ENCODE measurements around the gene TBK1. TPM values are rescaled to one million over a fixed set of nuclear protein-coding genes. Genes with fewer than 3 reads are reported as not detected.
"Not testable (repeated sequence)": the region's sequence is repeated elsewhere in the genome, so short reads cannot be mapped to it uniquely, and the experiment has no call there.

Gene TBK1
- polyA plus RNA-seq, 4 donors, result 12.3 to 27.1 (median 22.9) TPM

GRCh38 chr12:64521833-64522232, 69.9 kb downstream of the TBK1 start:
- FAIRE-seq, result no peak
- no peaks in the 10 kb centered on the region for H3K36me3 ChIP-seq (ENCODE audit: control insufficient read depth in 3 of 3, insufficient read depth in 2 of 3, low read depth in 1 of 3, low read length in 3 of 3)
- no peak for DNase-seq
- H3K4me3 ChIP-seq (ENCODE audit: low read depth in 1 of 3, low read length in 3 of 3), result no peak overlapping the region
- no peaks in the 10 kb centered on the region for H3K27me3 ChIP-seq (ENCODE audit: control insufficient read depth in 3 of 3, insufficient read depth in 3 of 3, low read length in 3 of 3)
- H3K9me3 ChIP-seq (ENCODE audit: control insufficient read depth in 2 of 2, insufficient read depth in 1 of 2, low read depth in 1 of 2, low read length in 1 of 2), result no peaks in the 10 kb centered on the region
- H3K27ac ChIP-seq (ENCODE audit: low read depth in 1 of 3, low read length in 2 of 3), result no peak overlapping the region
- no peaks in the 10 kb centered on the region for H3K4me1 ChIP-seq (ENCODE audit: control insufficient read depth in 3 of 3, insufficient read depth in 2 of 3, low read depth in 1 of 3, low read length in 2 of 3)
- 83 to 97% (median 85%) methylated on average over 3 of the region's 3 CpGs for WGBS, 3 donors

- Histone ChIP-seq H3K9me3 (ENCODE audit: control insufficient read depth in 2 of 2, insufficient read depth in 1 of 2, low read depth in 1 of 2, low read length in 1 of 2) (no peaks in the 10 kb centered on the region), H3K36me3 (ENCODE audit: control insufficient read depth in 3 of 3, insufficient read depth in 2 of 3, low read depth in 1 of 3, low read length in 3 of 3) (no peaks in the 10 kb centered on the region), H3K4me1 (ENCODE audit: control insufficient read depth in 3 of 3, insufficient read depth in 2 of 3, low read depth in 1 of 3, low read length in 2 of 3) (no peaks in the 10 kb centered on the region), H3K27ac (ENCODE audit: low read depth in 1 of 3, low read length in 2 of 3) (no peak overlapping the region), H3K4me3 (ENCODE audit: low read depth in 1 of 3, low read length in 3 of 3) (no peak overlapping the region), H3K27me3 (ENCODE audit: control insufficient read depth in 3 of 3, insufficient read depth in 3 of 3, low read length in 3 of 3) (no peaks in the 10 kb centered on the region)
- no peak for FAIRE-seq
- no peak for DNase-seq
- WGBS, 3 donors, result 34 to 44% (median 41%) methylated on average over 5 of the region's 5 CpGs
Measured at GRCh38 chr12:64522316-64522715, 70.4 kb downstream of the TBK1 start.

- Histone ChIP-seq H3K4me3 (ENCODE audit: low read depth in 1 of 3, low read length in 3 of 3) (no peak overlapping the region), H3K36me3 (ENCODE audit: control insufficient read depth in 3 of 3, insufficient read depth in 2 of 3, low read depth in 1 of 3, low read length in 3 of 3) (no peaks in the 10 kb centered on the region), H3K4me1 (ENCODE audit: control insufficient read depth in 3 of 3, insufficient read depth in 2 of 3, low read depth in 1 of 3, low read length in 2 of 3) (no peaks in the 10 kb centered on the region), H3K9me3 (ENCODE audit: control insufficient read depth in 2 of 2, insufficient read depth in 1 of 2, low read depth in 1 of 2, low read length in 1 of 2) (no peaks in the 10 kb centered on the region), H3K27me3 (ENCODE audit: control insufficient read depth in 3 of 3, insufficient read depth in 3 of 3, low read length in 3 of 3) (no peaks in the 10 kb centered on the region), H3K27ac (ENCODE audit: low read depth in 1 of 3, low read length in 2 of 3) (no peak overlapping the region)
- 69 to 85% (median 81%) methylated on average over 4 of the region's 4 CpGs for WGBS, 3 donors
- DNase-seq, result no peak
- FAIRE-seq, result no peak
Measured at GRCh38 chr12:64522807-64523206, 70.9 kb downstream of the TBK1 start.

- H3K27me3 ChIP-seq (ENCODE audit: control insufficient read depth in 3 of 3, insufficient read depth in 3 of 3, low read length in 3 of 3); FAIRE-seq; H3K27ac ChIP-seq (ENCODE audit: low read depth in 1 of 3, low read length in 2 of 3); H3K36me3 ChIP-seq (ENCODE audit: control insufficient read depth in 3 of 3, insufficient read depth in 2 of 3, low read depth in 1 of 3, low read length in 3 of 3); DNase-seq; H3K4me1 ChIP-seq (ENCODE audit: control insufficient read depth in 3 of 3, insufficient read depth in 2 of 3, low read depth in 1 of 3, low read length in 2 of 3); H3K9me3 ChIP-seq (ENCODE audit: control insufficient read depth in 2 of 2, insufficient read depth in 1 of 2, low read depth in 1 of 2, low read length in 1 of 2); H3K4me3 ChIP-seq (ENCODE audit: low read depth in 1 of 3, low read length in 3 of 3): not testable (repeated sequence)
- 91 to 94% (median 91%) methylated on average over 10 to 11 of the region's 11 CpGs for WGBS, 3 donors
Measured at GRCh38 chr12:64523565-64524444, 71.9 kb downstream of the TBK1 start.

GRCh38 chr12:64525461-64526160, 73.7 kb downstream of the TBK1 start:
- WGBS, 3 donors, result 87 to 90% (median 88%) methylated on average over 11 of the region's 11 CpGs
- no peak for DNase-seq

GRCh38 chr12:64526859-64527258, 74.9 kb downstream of the TBK1 start:
- H3K36me3 ChIP-seq (ENCODE audit: control insufficient read depth in 3 of 3, insufficient read depth in 2 of 3, low read depth in 1 of 3, low read length in 3 of 3), result no peaks in the 10 kb centered on the region
- DNase-seq (no peak), FAIRE-seq (no peak)
- H3K4me1 ChIP-seq (ENCODE audit: control insufficient read depth in 3 of 3, insufficient read depth in 2 of 3, low read depth in 1 of 3, low read length in 2 of 3), result no peaks in the 10 kb centered on the region
- no peaks in the 10 kb centered on the region for H3K27me3 ChIP-seq (ENCODE audit: control insufficient read depth in 3 of 3, insufficient read depth in 3 of 3, low read length in 3 of 3)
- no peak overlapping the region for H3K4me3 ChIP-seq (ENCODE audit: low read depth in 1 of 3, low read length in 3 of 3)
- no peak overlapping the region for H3K27ac ChIP-seq (ENCODE audit: low read depth in 1 of 3, low read length in 2 of 3)
- WGBS, 3 donors, result 71 to 78% (median 73%) methylated on average over 2 of the region's 2 CpGs
- H3K9me3 ChIP-seq (ENCODE audit: control insufficient read depth in 2 of 2, insufficient read depth in 1 of 2, low read depth in 1 of 2, low read length in 1 of 2), result no peaks in the 10 kb centered on the region

More at GRCh38 chr12:64525461-64526160, 73.7 kb downstream of the TBK1 start:
- Histone ChIP-seq H3K27ac (ENCODE audit: low read depth in 1 of 3, low read length in 2 of 3) (no peak overlapping the region), H3K4me1 (ENCODE audit: control insufficient read depth in 3 of 3, insufficient read depth in 2 of 3, low read depth in 1 of 3, low read length in 2 of 3) (no peaks in the 10 kb centered on the region), H3K27me3 (ENCODE audit: control insufficient read depth in 3 of 3, insufficient read depth in 3 of 3, low read length in 3 of 3) (no peaks in the 10 kb centered on the region), H3K36me3 (ENCODE audit: control insufficient read depth in 3 of 3, insufficient read depth in 2 of 3, low read depth in 1 of 3, low read length in 3 of 3) (no peaks in the 10 kb centered on the region), H3K9me3 (ENCODE audit: control insufficient read depth in 2 of 2, insufficient read depth in 1 of 2, low read depth in 1 of 2, low read length in 1 of 2) (no peaks in the 10 kb centered on the region), H3K4me3 (ENCODE audit: low read depth in 1 of 3, low read length in 3 of 3) (no peak overlapping the region)
- no peak for FAIRE-seq

GRCh38 chr12:64528616-64529015, 76.7 kb downstream of the TBK1 start:
- no peak for FAIRE-seq
- H3K4me1 ChIP-seq (ENCODE audit: control insufficient read depth in 3 of 3, insufficient read depth in 2 of 3, low read depth in 1 of 3, low read length in 2 of 3), result no peaks in the 10 kb centered on the region
- 75 to 81% (median 79%) methylated on average over 8 of the region's 8 CpGs for WGBS, 3 donors

GRCh38 chr12:64530566-64530965, 78.6 kb downstream of the TBK1 start:
- 69 to 82% (median 78%) methylated on average over 2 of the region's 2 CpGs for WGBS, 3 donors
- no peaks in the 10 kb centered on the region for H3K27me3 ChIP-seq (ENCODE audit: control insufficient read depth in 3 of 3, insufficient read depth in 3 of 3, low read length in 3 of 3)
- H3K36me3 ChIP-seq (ENCODE audit: control insufficient read depth in 3 of 3, insufficient read depth in 2 of 3, low read depth in 1 of 3, low read length in 3 of 3), result no peaks in the 10 kb centered on the region
- no peak overlapping the region for H3K27ac ChIP-seq (ENCODE audit: low read depth in 1 of 3, low read length in 2 of 3)
- H3K9me3 ChIP-seq (ENCODE audit: control insufficient read depth in 2 of 2, insufficient read depth in 1 of 2, low read depth in 1 of 2, low read length in 1 of 2), result no peaks in the 10 kb centered on the region
- H3K4me1 ChIP-seq (ENCODE audit: control insufficient read depth in 3 of 3, insufficient read depth in 2 of 3, low read depth in 1 of 3, low read length in 2 of 3), result no peaks in the 10 kb centered on the region
- H3K4me3 ChIP-seq (ENCODE audit: low read depth in 1 of 3, low read length in 3 of 3), result no peak overlapping the region
- FAIRE-seq (no peak), DNase-seq (no peak)

More at GRCh38 chr12:64528616-64529015, 76.7 kb downstream of the TBK1 start:
- no peak for DNase-seq
- Histone ChIP-seq H3K27me3 (ENCODE audit: control insufficient read depth in 3 of 3, insufficient read depth in 3 of 3, low read length in 3 of 3) (no peaks in the 10 kb centered on the region), H3K27ac (ENCODE audit: low read depth in 1 of 3, low read length in 2 of 3) (no peak overlapping the region), H3K4me3 (ENCODE audit: low read depth in 1 of 3, low read length in 3 of 3) (no peak overlapping the region), H3K9me3 (ENCODE audit: control insufficient read depth in 2 of 2, insufficient read depth in 1 of 2, low read depth in 1 of 2, low read length in 1 of 2) (no peaks in the 10 kb centered on the region), H3K36me3 (ENCODE audit: control insufficient read depth in 3 of 3, insufficient read depth in 2 of 3, low read depth in 1 of 3, low read length in 3 of 3) (no peaks in the 10 kb centered on the region)

Measured in small intestine (tissue), 7 donors.